PC-3 (cell line): ENCODE results near the gene ANKRD11. TPM values are rescaled to one million over a fixed set of nuclear protein-coding genes. Genes with fewer than 3 reads are reported as not detected.

ENCODE experiments used
- ATAC-seq: fragments of 200-7000 bp; cut with Tn5 transposase; 2 replicates; pipeline ENCODE4 v1.9.1; 2020; ENCODE audit warnings: mild to moderate bottlenecking, moderate library complexity
- BruUV-seq: library from RNA; stranded (reverse); fragments of 400-500 nt; replicated peaks from 2 replicates; lab custom pipeline; 2021; lab: Mats Ljungman, UMichigan
- CTCF ChIA-PET: fragments of 300-600 bp; sonication (Branson Sonifier 250); formaldehyde crosslinking; loops from one replicate; lab custom pipeline; 2022; ENCODE audit warnings: antibody characterized with exemption; lab: Charles Lee
- POLR2A ChIA-PET: fragments of 300-600 bp; sonication (Branson Sonifier 250); formaldehyde crosslinking; loops from one replicate; lab custom pipeline; 2022; ENCODE audit warnings: antibody characterized with exemption; ENCODE audit not compliant: unreplicated experiment; lab: Charles Lee
- DNase-seq: peaks from one replicate; pipeline ENCODE4 v3.0.0-alpha.2; 2015
- H2AFZ ChIP-seq: fragments of 300-600 bp; sonication (generic); 2 replicates; pipeline ENCODE4 v1.6.0; 2016; ENCODE audit warnings: antibody characterized with exemption, low read length
- H3F3A ChIP-seq: fragments of 300-600 bp; sonication (generic); one replicate; pipeline ENCODE4 v1.6.0; 2017; ENCODE audit warnings: antibody characterized with exemption, low read length, control low read depth, mild to moderate bottlenecking; ENCODE audit not compliant: unreplicated experiment
- H3K27ac ChIP-seq: fragments of 300-600 bp; sonication (generic); 2 replicates; pipeline ENCODE4 v1.5.1; 2016; ENCODE audit warnings: mild to moderate bottlenecking, low read length
- H3K27me3 ChIP-seq: fragments of 300-600 bp; sonication (generic); 2 replicates; pipeline ENCODE4 v1.6.1; 2016; ENCODE audit warnings: low read length, mixed read lengths
- H3K36me3 ChIP-seq: fragments of 300-600 bp; sonication (generic); 2 replicates; pipeline ENCODE4 v1.6.1; 2016; ENCODE audit warnings: low read depth, mixed run types, low read length, mixed read lengths
- H3K4me1 ChIP-seq: fragments of 300-600 bp; sonication (generic); 2 replicates; pipeline ENCODE4 v1.5.1; 2016; ENCODE audit warnings: low read length; ENCODE audit not compliant: insufficient read depth
- H3K4me2 ChIP-seq: fragments of 300-600 bp; sonication (generic); 2 replicates; pipeline ENCODE4 v1.6.0; 2016; ENCODE audit warnings: low read length
- H3K4me3 ChIP-seq: fragments of 300-600 bp; sonication (generic); 2 replicates; pipeline ENCODE4 v1.5.1; 2016; ENCODE audit warnings: mild to moderate bottlenecking, low read length, mixed read lengths
- H3K79me2 ChIP-seq: fragments of 300-600 bp; sonication (generic); 2 replicates; pipeline ENCODE4 v1.6.1; 2017; ENCODE audit warnings: low read length, mixed read lengths
- H3K9ac ChIP-seq: fragments of 300-600 bp; sonication (generic); 2 replicates; pipeline ENCODE4 v1.6.0; 2016; ENCODE audit warnings: mild to moderate bottlenecking, low read length
- H3K9me2 ChIP-seq: fragments of 300-600 bp; sonication (generic); replicated peaks from 2 replicates; pipeline ENCODE4 v1.6.1; 2016; ENCODE audit warnings: mixed run types, low read length, mixed read lengths
- H3K9me3 ChIP-seq: fragments of 300-600 bp; sonication (generic); 2 replicates; pipeline ENCODE4 v1.6.1; 2016; ENCODE audit warnings: low read length, mixed read lengths
- H4K20me1 ChIP-seq: fragments of 300-600 bp; sonication (generic); 2 replicates; pipeline ENCODE4 v1.6.1; 2016; ENCODE audit warnings: low read length, mixed read lengths
- CTCF ChIP-seq: fragments of 300-600 bp; sonication (generic); conservative IDR thresholded peaks from 2 replicates; pipeline ENCODE4 v1.5.1; 2017; ENCODE audit warnings: antibody characterized with exemption, low read depth, mild to moderate bottlenecking, low read length
- EZH2 ChIP-seq: fragments of 300-600 bp; sonication (generic); IDR thresholded peaks from one replicate; pipeline ENCODE4 v1.6.1; 2017; ENCODE audit warnings: antibody characterized with exemption, mild to moderate bottlenecking, low read length; ENCODE audit not compliant: unreplicated experiment
- EZH2phosphoT487 ChIP-seq: fragments of 300-600 bp; sonication (generic); IDR thresholded peaks from 2 replicates; pipeline ENCODE4 v1.6.1; 2018; ENCODE audit warnings: mild to moderate bottlenecking, antibody characterized with exemption, low read length, borderline replicate concordance
- intact Hi-C: fragments of 100-400 bp; cut with micrococcal nuclease; formaldehyde crosslinking; loops from 2 replicates; pipeline ENCODE4 v1.9.0; 2023
- total RNA-seq: library from RNA; depleted of rRNA; stranded (reverse); fragments of >200 nt; gene quantifications from 2 replicates; pipeline ENCODE4 v1.2.3, GENCODE V29; 2014

ANKRD11 gene
- total RNA-seq, 1 experiment from 2014 or later: 65.0 TPM

- no peaks in the 10 kb centered on the region for H3F3A ChIP-seq
- no peaks in the 10 kb centered on the region for H3K36me3 ChIP-seq
- H3K9ac ChIP-seq: peak overlapping the region; percentile 60
- peak overlapping the region; percentile 7; the same call in 1 of the 2 replicates for H3K4me3 ChIP-seq
- H3K9me2 ChIP-seq: no peaks in the 10 kb centered on the region
- intact Hi-C loops: loop anchor here (5.0 kb wide), 1 partner anchor 185 kb away; no protein-coding TSS in a partner anchor
- DNase-seq: peak; percentile 80
- CTCF ChIA-PET: no interaction called here
- peak; percentile 63 for ATAC-seq
- peak overlapping the region; percentile 20 for H2AFZ ChIP-seq
- peak overlapping the region; percentile 87 for H3K27ac ChIP-seq
- TF ChIP-seq EZH2phosphoT487 (no peak), CTCF (no peak), EZH2 (no peak)
- no TSS peak for BruUV-seq
- H4K20me1 ChIP-seq: no peaks in the 10 kb centered on the region
- peak overlapping the region; percentile 43 for H3K4me2 ChIP-seq
- POLR2A ChIA-PET: no interaction called here
- H3K79me2 ChIP-seq: peaks cover 6% of the 10 kb centered on the region
- no peaks in the 10 kb centered on the region for H3K9me3 ChIP-seq
- H3K27me3 ChIP-seq: no peaks in the 10 kb centered on the region
- peaks cover 34% of the 10 kb centered on the region for H3K4me1 ChIP-seq
Observed at GRCh38 chr16:89502081-89502843, 11.9 kb upstream of the ANKRD11 start.

GRCh38 chr16:89499767-89500166 is 9.4 kb upstream of the ANKRD11 start:
- H3F3A ChIP-seq: no peaks in the 10 kb centered on the region
- H3K4me2 ChIP-seq: no peak overlapping the region
- ChIA-PET CTCF (no interaction called here), POLR2A (no interaction called here)
- TF ChIP-seq EZH2 (no peak), EZH2phosphoT487 (no peak), CTCF (no peak)
- no peak for ATAC-seq
- intact Hi-C loops: loop anchor here (5.0 kb wide), 1 partner anchor 182 kb away; no protein-coding TSS in a partner anchor
- H3K9me2 ChIP-seq: no peaks in the 10 kb centered on the region
- H3K79me2 ChIP-seq: no peaks in the 10 kb centered on the region
- no peak overlapping the region for H2AFZ ChIP-seq
- no peak overlapping the region for H3K4me3 ChIP-seq
- DNase-seq: no peak
- H3K27ac ChIP-seq: no peak overlapping the region
- H3K27me3 ChIP-seq: no peaks in the 10 kb centered on the region
- H3K9ac ChIP-seq: no peak overlapping the region
- H3K4me1 ChIP-seq: peaks cover 10% of the 10 kb centered on the region
- H3K9me3 ChIP-seq: no peaks in the 10 kb centered on the region
- no TSS peak for BruUV-seq
- H4K20me1 ChIP-seq: no peaks in the 10 kb centered on the region
- no peaks in the 10 kb centered on the region for H3K36me3 ChIP-seq

- intact Hi-C loops: no loop called here
- Histone ChIP-seq H3K9me2 (no peaks in the 10 kb centered on the region), H3K27me3 (no peaks in the 10 kb centered on the region), H3K27ac (no peak overlapping the region), H3K9me3 (no peaks in the 10 kb centered on the region), H3K79me2 (no peaks in the 10 kb centered on the region), H3F3A (no peaks in the 10 kb centered on the region), H2AFZ (no peak overlapping the region), H3K4me1 (peaks cover 10% of the 10 kb centered on the region), H3K36me3 (no peaks in the 10 kb centered on the region), H3K4me3 (no peak overlapping the region), H3K4me2 (no peak overlapping the region), H3K9ac (no peak overlapping the region), H4K20me1 (no peaks in the 10 kb centered on the region)
- ChIA-PET CTCF (no interaction called here), POLR2A (no interaction called here)
- no TSS peak for BruUV-seq
- no peak for DNase-seq
- TF ChIP-seq EZH2phosphoT487 (no peak), CTCF (no peak), EZH2 (no peak)
- no peak for ATAC-seq
Observed at GRCh38 chr16:89498839-89499238, 8.5 kb upstream of the ANKRD11 start.
